HCT116 (cell line): ENCODE measurements around the gene CASTOR1.

Experiments used
- EZH2 ChIP-seq: fragments of 200-600 bp; sonication (generic); IDR thresholded peaks from 2 replicates; pipeline ENCODE4 v1.6.1; 2017; ENCODE audit warnings: antibody characterized with exemption, mixed run types
- EZH2phosphoT487 ChIP-seq: fragments of 200-600 bp; IDR thresholded peaks from 2 replicates; pipeline ENCODE4 v1.6.1; 2018; ENCODE audit warnings: antibody characterized with exemption, borderline replicate concordance
- JUND ChIP-seq: IDR thresholded peaks from 2 replicates; pipeline ENCODE4 v1.6.1; 2012
- POLR2A ChIP-seq: IDR thresholded peaks from 2 replicates; pipeline ENCODE4 v1.7.0; 2011; ENCODE audit warnings: borderline replicate concordance; ENCODE audit not compliant: insufficient read depth, insufficient read length; ENCODE audit errors: extremely low read depth
- POLR2AphosphoS5 ChIP-seq: IDR thresholded peaks from 2 replicates; pipeline ENCODE4 v1.6.1; 2011; ENCODE audit warnings: mild to moderate bottlenecking, low read depth, low read length, moderate library complexity
- SP1 ChIP-seq: IDR thresholded peaks from 2 replicates; pipeline ENCODE4 v1.6.1; 2012; ENCODE audit warnings: low read depth
- ZFX ChIP-seq: fragments of 450-650 bp; IDR thresholded peaks from 2 replicates; pipeline ENCODE4 v1.6.1; 2017
- ZNF274 ChIP-seq: fragments of 200-500 bp; sonication (Bioruptor generic); IDR thresholded peaks from 2 replicates; pipeline ENCODE4 v1.6.1; 2014; ENCODE audit warnings: mild to moderate bottlenecking, low read depth, low read length, inconsistent platforms
- TF ChIP-seq, protein P1 (sequence below), 3 experiments: fragments of 200-600 bp in 1 of 3; sonication (generic) in 1 of 3; IDR thresholded peaks in 2 of 3; conservative IDR thresholded peaks in 1 of 3; 2 replicates each; pipeline ENCODE4 v1.5.1; 2012 to 2017; ENCODE audit warnings: low read depth in 2 of 3, low read length in 2 of 3, antibody characterized with exemption in 1 of 3, borderline replicate concordance in 1 of 3, control low read depth in 1 of 3, mild to moderate bottlenecking in 1 of 3, mixed read lengths in 1 of 3, mixed run types in 1 of 3, moderate library complexity in 1 of 3; ENCODE audit not compliant: insufficient read depth in 1 of 3
- TF ChIP-seq, protein P2 (sequence below): IDR thresholded peaks from 2 replicates; pipeline ENCODE4 v1.6.1; 2012

DNA sequence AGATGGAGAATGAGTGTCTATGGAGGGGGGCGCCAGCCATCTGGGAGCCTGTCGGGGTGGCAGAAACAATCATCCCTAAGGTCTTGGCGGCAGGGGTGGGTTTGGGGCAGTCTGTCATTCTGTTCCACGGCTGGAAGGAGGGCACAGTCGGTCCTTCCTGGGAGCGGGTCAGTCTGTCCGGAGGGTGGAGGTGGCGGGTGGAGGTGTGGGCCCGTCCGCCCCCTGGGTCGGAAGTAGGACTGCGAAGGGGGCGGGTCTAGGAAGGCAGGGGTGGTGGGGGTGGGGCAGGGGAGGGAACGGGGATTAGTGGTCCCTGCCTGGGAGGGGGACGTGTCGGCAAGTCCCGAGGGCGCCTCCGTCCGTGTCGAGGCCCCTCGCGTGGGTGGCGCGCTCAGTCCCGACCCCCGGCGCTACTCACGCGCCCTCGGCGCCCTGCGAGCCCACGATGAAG is 37.0 kb upstream of the CASTOR1 start:
- TF ChIP-seq, protein P1, sequence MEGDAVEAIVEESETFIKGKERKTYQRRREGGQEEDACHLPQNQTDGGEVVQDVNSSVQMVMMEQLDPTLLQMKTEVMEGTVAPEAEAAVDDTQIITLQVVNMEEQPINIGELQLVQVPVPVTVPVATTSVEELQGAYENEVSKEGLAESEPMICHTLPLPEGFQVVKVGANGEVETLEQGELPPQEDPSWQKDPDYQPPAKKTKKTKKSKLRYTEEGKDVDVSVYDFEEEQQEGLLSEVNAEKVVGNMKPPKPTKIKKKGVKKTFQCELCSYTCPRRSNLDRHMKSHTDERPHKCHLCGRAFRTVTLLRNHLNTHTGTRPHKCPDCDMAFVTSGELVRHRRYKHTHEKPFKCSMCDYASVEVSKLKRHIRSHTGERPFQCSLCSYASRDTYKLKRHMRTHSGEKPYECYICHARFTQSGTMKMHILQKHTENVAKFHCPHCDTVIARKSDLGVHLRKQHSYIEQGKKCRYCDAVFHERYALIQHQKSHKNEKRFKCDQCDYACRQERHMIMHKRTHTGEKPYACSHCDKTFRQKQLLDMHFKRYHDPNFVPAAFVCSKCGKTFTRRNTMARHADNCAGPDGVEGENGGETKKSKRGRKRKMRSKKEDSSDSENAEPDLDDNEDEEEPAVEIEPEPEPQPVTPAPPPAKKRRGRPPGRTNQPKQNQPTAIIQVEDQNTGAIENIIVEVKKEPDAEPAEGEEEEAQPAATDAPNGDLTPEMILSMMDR (IDR thresholded peaks at IDR 0.05 in 2 of 3, conservative IDR thresholded peaks at IDR 0.05 in 1 of 3; ENCODE audit: borderline replicate concordance in 1 of 3, insufficient read depth in 1 of 3, low read depth in 2 of 3, low read length in 2 of 3): no peak
- TF ChIP-seq EZH2 (no peak), SP1 (no peak), POLR2A (no peak), POLR2AphosphoS5 (no peak), ZFX (no peak), EZH2phosphoT487 (no peak), JUND (no peak), ZNF274 (no peak)
- TF ChIP-seq, protein P2, sequence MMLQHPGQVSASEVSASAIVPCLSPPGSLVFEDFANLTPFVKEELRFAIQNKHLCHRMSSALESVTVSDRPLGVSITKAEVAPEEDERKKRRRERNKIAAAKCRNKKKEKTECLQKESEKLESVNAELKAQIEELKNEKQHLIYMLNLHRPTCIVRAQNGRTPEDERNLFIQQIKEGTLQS: no peak
